Activated CD4-positive, CD25-positive, alpha-beta regulatory T cell treated with anti-CD3 and anti-CD28 coated beads, Interleukin-2, amount 50 U/mL, for 72 hours (primary cell): ENCODE measurements around the gene POU2F1.

ENCODE experiments used
- DNase-seq: peaks from one replicate; pipeline ENCODE4 v3.0.0; 2021

The POU2F1 gene

DNA sequence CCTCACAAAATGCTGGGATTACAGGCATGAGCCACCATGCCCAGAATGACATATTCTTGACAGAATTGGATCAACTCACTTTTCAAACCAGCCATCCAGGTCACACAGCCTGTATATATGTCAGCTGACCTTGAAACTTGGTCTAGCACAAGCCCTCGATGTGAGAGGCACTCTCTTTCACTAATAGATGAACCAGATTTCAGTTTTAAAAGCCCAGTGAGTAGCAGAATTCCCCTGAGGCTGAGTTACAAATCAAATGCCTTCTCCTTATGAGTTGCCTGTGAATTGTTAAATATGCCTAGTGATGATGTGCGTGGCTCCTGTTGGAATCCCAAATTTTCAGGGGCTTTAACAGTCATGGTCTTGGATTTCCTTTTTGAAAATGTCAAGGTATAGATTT is 208.9 kb downstream of the POU2F1 start:
- no peak for DNase-seq

DNA sequence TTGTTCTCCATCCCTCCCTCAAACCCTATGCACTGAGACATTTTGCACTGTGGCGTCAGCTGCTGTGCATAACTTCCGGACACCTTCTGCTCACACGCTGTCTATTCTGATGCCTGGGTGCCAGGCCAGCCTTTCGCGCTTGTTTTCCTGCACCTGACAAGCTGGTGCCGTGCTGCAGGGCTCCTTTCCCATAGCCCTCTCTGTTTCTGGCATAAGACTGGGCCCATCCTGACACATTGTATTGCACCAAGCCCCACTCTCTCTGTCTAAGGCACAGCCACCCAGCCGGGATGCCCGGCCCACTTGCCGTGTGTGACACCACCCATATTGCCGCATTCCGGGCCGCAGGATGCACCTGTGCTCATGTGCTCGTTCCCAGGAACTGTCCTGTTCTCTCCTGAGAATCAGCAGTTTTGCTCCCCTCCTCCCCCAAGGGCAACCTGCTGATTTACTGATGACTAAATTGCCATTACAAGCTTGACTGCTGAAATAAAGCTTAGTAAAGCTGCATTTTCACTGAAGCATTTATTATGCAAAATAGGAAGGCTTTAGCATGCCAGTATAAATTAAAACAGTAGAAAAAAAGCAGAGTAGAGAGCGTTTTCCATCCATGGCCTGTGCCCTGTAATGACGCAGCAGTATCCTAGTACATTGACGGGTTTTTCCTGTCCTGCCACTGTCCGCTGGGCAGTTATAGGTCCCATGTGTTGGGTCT is 209.6 kb downstream of the POU2F1 start:
- DNase-seq = no peak

GRCh38 chr1:167430849-167431242 is 210.2 kb downstream of the POU2F1 start:
- DNase-seq = no peak

- no peak for DNase-seq
These were observed 210.7 kb downstream of the POU2F1 start for GRCh38 chr1:167431261-167431908.

DNA sequence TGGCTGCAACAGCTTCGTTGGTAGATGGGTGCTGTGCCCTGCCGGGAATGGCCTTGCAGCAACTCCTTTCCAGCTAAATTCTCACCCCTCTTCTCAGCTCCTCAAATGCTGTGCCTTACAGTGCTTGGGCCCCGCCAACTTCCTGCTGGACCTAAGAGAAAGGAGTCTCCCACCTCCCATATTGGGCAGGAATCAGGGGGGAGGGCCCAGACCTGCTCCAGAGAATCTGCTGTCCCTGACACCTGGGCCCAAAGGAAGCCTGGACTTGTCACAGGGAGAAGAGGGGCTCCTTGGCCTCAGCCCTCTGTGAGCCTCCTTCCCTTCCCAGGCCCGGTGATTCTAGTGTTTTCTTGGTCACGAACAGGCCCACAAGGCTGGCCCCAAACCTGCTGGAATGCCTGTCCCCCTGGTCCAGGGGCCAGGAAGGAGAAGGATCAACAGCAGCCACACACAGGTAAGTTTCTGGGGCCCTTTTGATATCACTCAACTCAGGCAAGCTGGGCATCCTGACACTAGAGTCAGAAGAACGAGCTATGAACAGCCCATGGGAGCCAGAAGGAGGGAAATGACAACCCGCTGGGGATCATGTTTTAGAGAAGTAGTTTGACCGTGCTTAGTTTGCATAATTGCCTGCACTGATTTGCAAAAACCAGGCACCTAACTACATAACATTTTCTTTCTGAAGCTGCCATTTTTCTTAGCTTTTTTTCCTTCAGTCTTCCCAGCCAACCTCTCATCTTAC is 211.4 kb downstream of the POU2F1 start:
- no peak for DNase-seq

- DNase-seq = no peak
These were observed 212.1 kb downstream of the POU2F1 start for GRCh38 chr1:167432780-167433179.

DNA sequence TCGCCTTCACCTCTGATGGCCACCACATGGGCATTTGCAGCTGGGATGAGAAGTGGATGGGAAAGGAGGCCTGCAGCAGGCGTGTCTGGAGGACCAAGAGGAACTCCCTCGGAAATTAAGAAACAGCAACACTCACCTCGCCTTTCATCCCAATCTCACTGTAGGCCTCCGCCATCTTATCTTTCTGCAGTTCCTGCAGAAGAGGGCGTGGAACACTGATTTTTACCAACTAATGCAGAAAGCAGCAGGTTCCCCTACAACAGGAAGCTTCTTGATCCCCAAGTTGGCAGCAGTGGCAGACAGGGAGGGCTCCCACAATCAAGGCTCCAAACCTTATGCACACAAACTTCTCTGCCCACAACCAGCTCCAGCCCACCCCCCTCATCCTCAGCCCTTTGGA is 213.2 kb downstream of the POU2F1 start:
- no peak for DNase-seq

GRCh38 chr1:167434306-167434705 is 213.6 kb downstream of the POU2F1 start:
- no peak for DNase-seq

- DNase-seq = no peak
These were observed 214.8 kb downstream of the POU2F1 start for GRCh38 chr1:167435484-167435883.

DNA sequence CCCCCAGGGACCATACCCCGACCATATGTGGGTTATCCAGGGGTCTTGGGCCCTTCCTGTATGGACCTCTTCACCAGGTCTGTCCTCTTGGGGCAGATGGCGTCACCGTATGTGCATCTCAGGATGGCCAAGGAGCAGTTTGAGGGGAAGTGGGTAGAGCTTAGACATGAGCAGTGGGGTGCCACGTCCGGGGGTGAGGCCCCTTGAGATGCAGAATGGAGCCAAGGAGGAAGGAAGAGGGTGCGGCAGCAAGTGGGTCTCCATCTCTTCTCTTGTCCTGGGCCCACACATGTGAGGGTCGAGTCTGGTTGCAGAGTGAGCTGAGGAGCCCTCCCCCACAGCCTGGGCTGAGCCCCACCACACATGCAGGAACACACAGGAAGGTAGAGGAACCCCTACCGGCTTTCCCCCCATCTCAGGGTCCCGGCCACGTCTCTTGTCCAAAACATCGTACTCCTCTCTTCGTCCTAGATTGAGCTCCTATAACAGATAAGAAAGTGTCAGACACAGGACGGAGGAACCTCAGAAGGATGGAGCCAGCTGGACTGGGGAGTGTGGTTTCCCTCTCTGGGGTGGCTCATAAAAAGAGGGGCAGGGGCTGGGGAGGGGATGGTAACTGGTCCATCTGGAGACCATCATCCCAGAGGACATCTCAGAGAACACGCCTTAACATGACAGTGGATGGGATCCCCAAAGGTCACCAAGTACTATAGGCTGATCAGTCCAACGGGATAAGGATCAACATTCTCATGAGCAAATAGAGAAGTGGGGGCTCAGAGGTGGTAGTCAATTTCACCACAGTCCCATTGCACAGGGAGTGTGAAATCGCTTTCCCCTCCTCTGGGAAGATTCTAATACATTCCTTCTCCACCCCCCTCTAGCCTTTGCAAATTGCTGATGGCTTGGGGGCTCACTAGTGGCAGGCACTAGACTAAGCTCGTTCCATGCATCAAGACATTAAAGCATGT is 217.8 kb downstream of the POU2F1 start:
- DNase-seq = no peak

GRCh38 chr1:167439301-167439988 is 218.8 kb downstream of the POU2F1 start:
- DNase-seq = no peak

GRCh38 chr1:167440345-167440744 is 219.7 kb downstream of the POU2F1 start:
- no peak for DNase-seq

- DNase-seq = no peak
These were observed 220.1 kb downstream of the POU2F1 start for GRCh38 chr1:167440776-167441175.

DNA sequence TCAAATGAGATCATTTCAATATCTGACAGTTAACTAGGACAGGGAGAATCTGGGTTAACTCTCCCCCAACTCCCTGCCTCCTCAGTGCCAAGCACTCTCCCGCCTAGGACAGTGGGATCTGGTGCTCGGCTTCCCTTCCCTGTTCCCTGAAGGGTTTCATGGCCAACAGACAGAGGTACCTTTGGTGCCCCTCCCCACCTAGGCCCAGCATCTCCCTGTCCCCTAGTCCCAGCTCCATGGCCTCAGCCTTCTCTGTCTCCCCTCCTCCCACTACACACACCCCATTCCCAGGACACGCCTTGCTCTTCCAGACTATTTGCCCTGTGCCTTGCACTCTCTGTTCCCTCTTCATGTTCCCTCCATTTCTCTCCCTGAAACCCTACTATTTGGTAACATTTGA is 220.5 kb downstream of the POU2F1 start:
- no peak for DNase-seq

GRCh38 chr1:167442142-167442848 is 221.6 kb downstream of the POU2F1 start:
- DNase-seq = peak; percentile 81

- no peak for DNase-seq
These were observed 222.3 kb downstream of the POU2F1 start for GRCh38 chr1:167442854-167443565.

DNA sequence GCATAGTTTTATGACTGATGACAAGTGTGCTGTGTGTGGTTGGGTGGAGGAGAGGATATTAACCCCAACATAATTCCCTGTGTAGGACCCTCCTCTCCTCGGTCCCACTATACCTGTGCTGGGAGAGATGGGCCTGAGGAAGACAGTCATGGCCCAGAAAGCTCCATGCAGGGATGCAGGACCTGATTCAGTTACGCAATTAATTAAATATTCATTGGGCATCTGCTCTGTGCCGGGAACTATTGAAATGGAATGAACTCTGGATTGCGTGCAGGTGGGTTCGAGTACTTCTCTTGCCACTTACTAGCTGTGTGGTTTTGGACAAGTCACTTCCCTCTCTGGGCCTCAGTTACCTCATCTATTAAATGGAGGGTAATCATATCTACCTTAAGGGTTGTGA is 223.1 kb downstream of the POU2F1 start:
- no peak for DNase-seq

DNA sequence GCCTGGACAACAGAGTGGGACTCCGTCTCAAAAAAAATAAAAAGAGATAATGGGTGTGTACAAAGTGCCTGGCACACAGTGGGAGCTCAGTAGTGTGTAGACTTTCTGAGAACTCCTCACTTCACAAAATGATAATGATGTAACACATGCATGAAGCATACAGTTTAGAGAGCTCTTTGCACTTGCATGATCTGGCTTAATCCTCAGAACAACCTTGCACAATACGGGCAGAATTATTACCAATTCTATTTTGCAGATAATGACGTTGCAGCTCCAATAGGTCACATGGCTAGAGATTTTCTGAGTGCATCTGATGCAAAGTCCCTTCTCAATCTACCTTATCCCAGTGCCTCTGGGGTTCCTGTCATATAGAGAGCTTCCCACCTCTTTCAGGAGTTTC is 226.3 kb downstream of the POU2F1 start:
- no peak for DNase-seq

DNA sequence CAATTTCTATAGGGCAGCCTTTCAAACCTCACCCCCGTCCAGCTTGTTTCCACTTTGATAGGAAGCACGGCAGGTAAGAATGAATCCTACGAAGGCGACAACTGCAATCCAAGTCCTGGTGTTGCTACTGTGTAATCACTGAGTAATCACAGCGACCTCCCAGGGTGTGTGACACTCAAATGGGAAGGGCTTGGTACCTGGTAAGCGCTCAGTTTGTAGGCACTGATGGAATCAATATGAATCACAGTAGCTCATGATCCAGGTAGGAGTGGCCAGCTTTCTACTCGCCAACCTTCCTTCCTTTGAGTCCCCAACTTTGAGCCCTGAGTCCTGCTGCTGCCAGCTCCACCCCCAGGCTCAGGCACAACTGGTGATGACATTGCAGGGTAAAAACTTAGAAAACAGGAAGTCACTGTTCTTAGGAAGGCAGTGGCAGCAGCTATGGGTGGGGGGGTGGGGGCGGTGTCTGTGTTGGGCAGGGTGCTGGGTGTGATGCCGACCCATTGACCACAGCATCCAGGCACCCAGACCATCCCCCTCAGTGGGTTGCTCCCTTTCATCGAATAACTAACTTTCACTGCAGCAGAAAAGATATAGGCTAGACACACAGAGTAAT is 226.9 kb downstream of the POU2F1 start:
- DNase-seq = peak; percentile 59

DNA sequence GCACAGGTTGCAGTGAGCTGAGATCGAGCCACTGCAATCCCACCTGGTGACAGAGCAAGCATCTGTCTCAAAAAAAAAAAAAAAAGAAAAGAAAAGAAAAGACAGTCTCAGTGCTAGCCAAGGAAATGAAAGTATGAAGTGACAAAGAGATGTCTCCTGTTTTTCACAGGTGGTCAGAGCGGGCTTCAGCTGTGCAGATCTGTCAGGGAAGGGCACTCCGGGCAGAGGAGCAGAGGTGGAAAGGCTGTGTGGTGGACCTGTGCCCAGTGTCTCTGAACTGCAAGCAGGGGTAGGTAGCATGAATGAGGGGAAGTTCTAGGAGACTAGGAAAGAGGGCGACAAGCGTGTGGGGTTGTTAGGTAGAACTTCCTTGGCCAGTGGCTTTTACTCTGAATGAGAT is 230.2 kb downstream of the POU2F1 start:
- DNase-seq = no peak
